Upper lobe of left lung (tissue), 6 donors: ENCODE results near the gene SHC2. TPM values are rescaled to one million over a fixed set of nuclear protein-coding genes. Genes with fewer than 3 reads are reported as not detected.

Experiments used
- ATAC-seq, 2 donors: fragments of 200-7000 bp; cut with Tn5 transposase; one replicate each; pipeline ENCODE4 v1.9.1; 2022; ENCODE audit warnings: mild to moderate bottlenecking in 2 of 2, moderate library complexity in 2 of 2; ENCODE audit not compliant: low FRiP score in 2 of 2
- DNase-seq, 2 donors: peaks; one replicate each; pipeline ENCODE4 v3.0.0-alpha.2; 2019 to 2020
- H3K27ac ChIP-seq, 4 donors: fragments of 200-600 bp; sonication (generic); one replicate each; pipeline ENCODE4 v1.5.1; 2016 to 2019
- H3K27me3 ChIP-seq, 4 donors: fragments of 200-600 bp; sonication (generic); one replicate each; pipeline ENCODE4 v1.5.1; 2017 to 2019
- H3K36me3 ChIP-seq, 4 donors: fragments of 200-600 bp; sonication (generic); one replicate each; pipeline ENCODE4 v1.5.1; 2016 to 2019
- H3K4me1 ChIP-seq, 4 donors: fragments of 200-600 bp; sonication (generic); one replicate each; pipeline ENCODE4 v1.5.1; 2018 to 2019
- H3K4me3 ChIP-seq, 4 donors: fragments of 200-600 bp; sonication (generic); one replicate each; pipeline ENCODE4 v1.5.1; 2017 to 2019; ENCODE audit warnings: mild to moderate bottlenecking in 2 of 4, moderate library complexity in 1 of 4
- H3K9me3 ChIP-seq, 4 donors: fragments of 200-600 bp; sonication (generic); one replicate each; pipeline ENCODE4 v1.5.1; 2018 to 2019
- EP300 ChIP-seq, 4 donors: sonication (generic); formaldehyde crosslinking; IDR thresholded peaks; one replicate each; pipeline ENCODE4 v1.5.1; 2017; ENCODE audit warnings: antibody characterized with exemption in 4 of 4, control low read depth in 2 of 4
- POLR2A ChIP-seq, 4 donors: fragments of 450-650 bp; IDR thresholded peaks; one replicate each; pipeline ENCODE4 v1.5.1; 2016 to 2017; ENCODE audit warnings: antibody characterized with exemption in 4 of 4, mild to moderate bottlenecking in 2 of 4
- POLR2AphosphoS5 ChIP-seq, 2 donors: sonication (generic); formaldehyde crosslinking; IDR thresholded peaks; one replicate each; pipeline ENCODE4 v1.5.1; 2017; ENCODE audit warnings: antibody characterized with exemption in 2 of 2
- WGBS, 2 donors: methylation state at CpG; one replicate each; pipeline ENCODE4 v1.1.5; 2017 to 2018; 5-methylcytosine and 5-hydroxymethylcytosine counted together
- total RNA-seq, 6 donors: library from RNA; depleted of rRNA in 4 of 6; stranded (reverse); fragments of >200 nt in 4 of 6; gene quantifications; one replicate each; pipeline versions ENCODE4 v1.1.0 to v1.2.1, GENCODE V29; 2016 to 2021
- TF ChIP-seq, protein P1 (sequence below), 6 experiments: fragments of 450-650 bp in 4 of 6; fragments of 200-600 bp in 2 of 6; sonication (generic) in 2 of 6; IDR thresholded peaks; one replicate each; pipeline ENCODE4 v1.5.1; 2016 to 2019; ENCODE audit warnings: antibody characterized with exemption in 6 of 6
- donor health status: DM: no; HTN: no; CAD: no; lungs with moderate emphysema.
- donor health status: DM: no; HTN: yes; CAD: no; lungs with severe emphysema.

SHC2 gene
- total RNA-seq, 6 donors from 2014 or later, result 10.5 to 104 (median 22.5) TPM

DNA sequence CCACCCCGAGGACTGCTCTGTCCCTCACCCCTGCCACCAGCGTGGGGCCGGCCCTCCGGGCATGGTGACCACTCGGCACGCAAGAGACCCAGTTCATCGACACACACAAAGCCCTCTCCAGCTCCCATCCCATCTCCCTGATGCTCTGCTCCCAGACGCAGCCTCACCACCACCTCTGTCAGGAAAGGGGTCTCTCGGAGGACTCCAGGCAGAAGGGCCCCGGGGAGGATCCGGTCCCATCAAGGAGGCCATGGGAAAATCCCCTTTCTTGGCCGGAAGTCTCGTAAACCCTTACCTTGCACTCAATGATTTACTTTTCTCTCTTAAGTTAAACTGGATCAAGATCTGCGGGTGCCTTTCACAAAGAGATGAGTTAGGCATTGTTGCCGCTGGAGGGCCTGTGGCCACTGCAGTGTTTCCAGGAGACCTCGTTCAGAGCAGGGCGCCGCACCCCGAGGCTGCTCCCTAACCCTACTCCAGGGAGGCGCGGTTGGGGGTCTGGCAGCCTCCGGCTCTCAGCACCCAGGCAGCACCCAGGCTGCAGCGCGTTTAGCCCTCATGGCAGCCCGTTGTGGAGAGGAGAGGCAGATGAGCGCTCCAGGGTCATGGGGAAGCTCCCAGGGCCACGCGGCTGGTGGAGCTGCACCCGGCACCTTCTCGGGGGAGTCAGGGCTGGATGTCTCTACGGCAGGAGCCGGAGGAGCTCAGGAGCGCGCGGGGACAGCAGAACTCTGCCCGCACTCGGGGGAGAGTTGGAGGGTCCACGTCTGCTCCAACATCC lies 82.8 kb downstream of the SHC2 start:
- H3K27ac ChIP-seq, result no peak overlapping the region
- H3K9me3 ChIP-seq, result no peaks in the 10 kb centered on the region
- no peak overlapping the region for H3K4me3 ChIP-seq
- DNase-seq (no peak), ATAC-seq (no peak)
- no peaks in the 10 kb centered on the region for H3K27me3 ChIP-seq
- WGBS, 2 donors, result 45 to 64% methylated on average over 11 to 38 of the region's 38 CpGs
- H3K36me3 ChIP-seq, result no peaks in the 10 kb centered on the region
- TF ChIP-seq, protein P1, sequence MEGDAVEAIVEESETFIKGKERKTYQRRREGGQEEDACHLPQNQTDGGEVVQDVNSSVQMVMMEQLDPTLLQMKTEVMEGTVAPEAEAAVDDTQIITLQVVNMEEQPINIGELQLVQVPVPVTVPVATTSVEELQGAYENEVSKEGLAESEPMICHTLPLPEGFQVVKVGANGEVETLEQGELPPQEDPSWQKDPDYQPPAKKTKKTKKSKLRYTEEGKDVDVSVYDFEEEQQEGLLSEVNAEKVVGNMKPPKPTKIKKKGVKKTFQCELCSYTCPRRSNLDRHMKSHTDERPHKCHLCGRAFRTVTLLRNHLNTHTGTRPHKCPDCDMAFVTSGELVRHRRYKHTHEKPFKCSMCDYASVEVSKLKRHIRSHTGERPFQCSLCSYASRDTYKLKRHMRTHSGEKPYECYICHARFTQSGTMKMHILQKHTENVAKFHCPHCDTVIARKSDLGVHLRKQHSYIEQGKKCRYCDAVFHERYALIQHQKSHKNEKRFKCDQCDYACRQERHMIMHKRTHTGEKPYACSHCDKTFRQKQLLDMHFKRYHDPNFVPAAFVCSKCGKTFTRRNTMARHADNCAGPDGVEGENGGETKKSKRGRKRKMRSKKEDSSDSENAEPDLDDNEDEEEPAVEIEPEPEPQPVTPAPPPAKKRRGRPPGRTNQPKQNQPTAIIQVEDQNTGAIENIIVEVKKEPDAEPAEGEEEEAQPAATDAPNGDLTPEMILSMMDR (IDR thresholded peaks at IDR 0.05), result no peak
- TF ChIP-seq POLR2A (IDR thresholded peaks at IDR 0.05), result no peak
- TF ChIP-seq POLR2AphosphoS5 (IDR thresholded peaks at IDR 0.05), result no peak
- no peak for TF ChIP-seq EP300 (IDR thresholded peaks at IDR 0.05)
- no peaks in the 10 kb centered on the region for H3K4me1 ChIP-seq

DNA sequence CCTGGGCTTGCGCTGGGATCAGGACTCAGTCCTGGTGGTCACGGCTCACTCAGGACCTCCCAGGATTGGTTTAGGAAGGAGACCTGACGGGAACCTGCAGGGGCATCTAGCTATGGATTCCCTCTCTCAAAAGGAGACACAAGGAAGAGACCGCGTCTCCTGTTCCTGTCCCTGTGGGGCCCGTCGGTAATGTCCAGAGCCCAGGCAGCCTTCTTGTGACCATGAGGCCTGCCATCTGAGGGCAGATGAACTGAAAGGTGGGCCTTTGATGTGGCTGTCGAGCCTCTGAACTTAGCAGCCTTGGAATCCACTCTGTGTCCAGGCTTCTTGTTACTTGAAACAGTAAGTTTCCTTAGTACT lies 84.7 kb downstream of the SHC2 start:
- no peaks in the 10 kb centered on the region for H3K27me3 ChIP-seq
- H3K36me3 ChIP-seq, result no peaks in the 10 kb centered on the region
- DNase-seq, result no peak
- no peak overlapping the region for H3K27ac ChIP-seq
- H3K4me1 ChIP-seq, result peaks cover 0 to 12% (median 2%) of the 10 kb centered on the region in 4 donors
- TF ChIP-seq POLR2AphosphoS5 (IDR thresholded peaks at IDR 0.05), result no peak
- TF ChIP-seq EP300 (IDR thresholded peaks at IDR 0.05), result no peak
- TF ChIP-seq, protein P1 (IDR thresholded peaks at IDR 0.05), result no peak
- TF ChIP-seq POLR2A (IDR thresholded peaks at IDR 0.05), result no peak
- no peak for ATAC-seq
- no peak overlapping the region for H3K4me3 ChIP-seq
- WGBS, 2 donors, result 91 to 94% methylated on average over 4 to 8 of the region's 8 CpGs
- H3K9me3 ChIP-seq, result no peaks in the 10 kb centered on the region

GRCh38 chr19:375395-376110 lies 85.3 kb downstream of the SHC2 start:
- Histone ChIP-seq H3K36me3 (no peaks in the 10 kb centered on the region), H3K4me1 (peaks cover 0 to 12% (median 2%) of the 10 kb centered on the region in 4 donors), H3K27ac (no peak overlapping the region), H3K9me3 (no peaks in the 10 kb centered on the region), H3K27me3 (no peaks in the 10 kb centered on the region), H3K4me3 (no peak overlapping the region)
- ATAC-seq, result no peak
- TF ChIP-seq, protein P1 (IDR thresholded peaks at IDR 0.05), result no peak
- no peak for TF ChIP-seq EP300 (IDR thresholded peaks at IDR 0.05)
- no peak for TF ChIP-seq POLR2AphosphoS5 (IDR thresholded peaks at IDR 0.05)
- no peak for TF ChIP-seq POLR2A (IDR thresholded peaks at IDR 0.05)
- WGBS, 2 donors, result 73 to 78% methylated on average over 31 to 42 of the region's 43 CpGs
- no peak for DNase-seq

DNA sequence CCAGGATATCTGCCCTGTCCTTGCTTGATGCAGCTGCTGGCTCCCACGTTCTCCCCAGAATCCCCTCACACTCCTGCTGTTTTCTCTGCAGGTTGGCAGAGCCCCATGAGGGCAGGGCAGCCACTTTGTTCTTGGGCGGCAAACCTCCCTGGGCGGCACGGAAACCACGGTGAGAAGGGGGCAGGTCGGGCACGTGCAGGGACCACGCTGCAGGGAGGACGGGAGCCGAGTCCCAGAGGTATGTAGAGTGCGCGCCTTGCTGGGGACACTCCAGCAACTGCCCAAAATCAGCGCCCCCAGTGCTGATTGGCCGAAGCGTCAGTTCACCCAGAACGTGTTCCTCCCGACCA lies 86.0 kb downstream of the SHC2 start:
- H3K27me3 ChIP-seq, result no peaks in the 10 kb centered on the region
- no peak for ATAC-seq
- peaks cover 0 to 12% (median 2%) of the 10 kb centered on the region in 4 donors for H3K4me1 ChIP-seq

More for the DNA sequence above, 86.0 kb downstream of the SHC2 start:
- DNase-seq, result no peak
- H3K27ac ChIP-seq, result no peak overlapping the region
- H3K4me3 ChIP-seq, result no peak overlapping the region
- TF ChIP-seq, protein P1 (IDR thresholded peaks at IDR 0.05), result no peak
- TF ChIP-seq EP300 (IDR thresholded peaks at IDR 0.05) (no peak), POLR2A (IDR thresholded peaks at IDR 0.05) (no peak), POLR2AphosphoS5 (IDR thresholded peaks at IDR 0.05) (no peak)
- H3K36me3 ChIP-seq, result no peaks in the 10 kb centered on the region
- 63 to 79% methylated on average over 6 to 17 of the region's 17 CpGs for WGBS, 2 donors
- H3K9me3 ChIP-seq, result no peaks in the 10 kb centered on the region
